H9 (cell line): ENCODE results near the gene FAM76A. TPM values are rescaled to one million over a fixed set of nuclear protein-coding genes. Genes with fewer than 3 reads are reported as not detected.

Source experiments
- DNase-seq: peaks from one replicate; pipeline ENCODE4 v3.0.0-alpha.2; 2017
- H2AFZ ChIP-seq: one replicate; pipeline ENCODE4 v1.6.1; 2013; ENCODE audit warnings: mild to moderate bottlenecking, low read length, control low read depth, moderate library complexity
- H2AK5ac ChIP-seq: 2 replicates; pipeline ENCODE4 v1.6.1; 2013; ENCODE audit warnings: low read length, control low read depth, mixed read lengths; ENCODE audit not compliant: insufficient read length
- H2BK120ac ChIP-seq: one replicate; pipeline ENCODE4 v1.6.1; 2013; ENCODE audit warnings: low read depth, mild to moderate bottlenecking, low read length, control low read depth, inconsistent platforms; ENCODE audit not compliant: poor library complexity, severe bottlenecking
- H2BK12ac ChIP-seq: 2 replicates; pipeline ENCODE4 v1.6.1; 2013; ENCODE audit warnings: low read length, control low read depth, mixed read lengths, low read depth; ENCODE audit not compliant: insufficient read length
- H2BK15ac ChIP-seq: 2 replicates; pipeline ENCODE4 v1.6.1; 2013; ENCODE audit warnings: low read depth, low read length, control low read depth
- H2BK20ac ChIP-seq: one replicate; pipeline ENCODE4 v1.6.1; 2013; ENCODE audit warnings: low read depth, mild to moderate bottlenecking, low read length, control low read depth, inconsistent platforms; ENCODE audit not compliant: poor library complexity, severe bottlenecking
- H2BK5ac ChIP-seq: 2 replicates; pipeline ENCODE4 v1.6.1; 2013; ENCODE audit warnings: low read length, control low read depth, mixed read lengths; ENCODE audit not compliant: insufficient read length
- H3K14ac ChIP-seq: 2 replicates; pipeline ENCODE4 v1.6.1; 2013; ENCODE audit warnings: low read length, control low read depth; ENCODE audit not compliant: insufficient read depth
- H3K18ac ChIP-seq: 2 replicates; pipeline ENCODE4 v1.6.1; 2013; ENCODE audit warnings: low read depth, mild to moderate bottlenecking, mixed read lengths, low read length, control low read depth; ENCODE audit not compliant: insufficient read length
- H3K23ac ChIP-seq: 2 replicates; pipeline ENCODE4 v1.6.1; 2013; ENCODE audit warnings: low read length, control low read depth, mixed read lengths, low read depth; ENCODE audit not compliant: insufficient read length
- H3K23me2 ChIP-seq: 2 replicates; pipeline ENCODE4 v1.6.1; 2013; ENCODE audit warnings: low read depth, mild to moderate bottlenecking, mixed read lengths, low read length, control low read depth; ENCODE audit not compliant: insufficient read length, poor library complexity, severe bottlenecking
- H3K27ac ChIP-seq: 2 replicates; pipeline ENCODE4 v1.5.1; 2013; ENCODE audit warnings: low read length, control low read depth, mixed read lengths, low read depth; ENCODE audit not compliant: insufficient read length
- H3K27me3 ChIP-seq: 2 replicates; pipeline ENCODE4 v1.6.1; 2013; ENCODE audit warnings: low read length, control low read depth, inconsistent platforms; ENCODE audit not compliant: insufficient read depth
- H3K4ac ChIP-seq: 2 replicates; pipeline ENCODE4 v1.6.1; 2013; ENCODE audit warnings: low read depth, mild to moderate bottlenecking, control low read depth, inconsistent platforms, low read length, moderate library complexity
- H3K4me1 ChIP-seq: 2 replicates; pipeline ENCODE4 v1.6.1; 2013; ENCODE audit warnings: low read length, control low read depth, inconsistent platforms; ENCODE audit not compliant: insufficient read depth
- H3K4me2 ChIP-seq: 2 replicates; pipeline ENCODE4 v1.6.1; 2013; ENCODE audit warnings: low read length, control low read depth, mixed read lengths; ENCODE audit not compliant: insufficient read length, insufficient read depth
- H3K56ac ChIP-seq: 2 replicates; pipeline ENCODE4 v1.6.1; 2013; ENCODE audit warnings: low read depth, mild to moderate bottlenecking, mixed read lengths, low read length, control low read depth; ENCODE audit not compliant: insufficient read length
- H3K79me1 ChIP-seq: 2 replicates; pipeline ENCODE4 v1.6.1; 2013; ENCODE audit warnings: low read depth, mild to moderate bottlenecking, moderate library complexity, low read length, control low read depth, inconsistent platforms; ENCODE audit not compliant: insufficient read depth, poor library complexity, severe bottlenecking
- H3K79me2 ChIP-seq: 2 replicates; pipeline ENCODE4 v1.6.1; 2013; ENCODE audit warnings: low read length, control low read depth, inconsistent platforms; ENCODE audit not compliant: insufficient read depth
- H3K9ac ChIP-seq: 2 replicates; pipeline ENCODE4 v1.6.1; 2013; ENCODE audit warnings: low read length, control low read depth, mixed read lengths; ENCODE audit not compliant: insufficient read length; ENCODE audit errors: extremely low read depth
- H3K9me3 ChIP-seq: one replicate; pipeline ENCODE4 v1.6.1; 2013; ENCODE audit warnings: low read depth, low read length, inconsistent platforms; ENCODE audit not compliant: control insufficient read depth
- H3T11ph ChIP-seq: one replicate; pipeline ENCODE4 v1.6.1; 2013; ENCODE audit warnings: mild to moderate bottlenecking, low read length, control low read depth, inconsistent platforms
- H4K20me1 ChIP-seq: one replicate; pipeline ENCODE4 v1.6.1; 2013; ENCODE audit not compliant: control insufficient read depth, insufficient read length, insufficient read depth
- H4K5ac ChIP-seq: 2 replicates; pipeline ENCODE4 v1.6.1; 2013; ENCODE audit warnings: low read depth, mild to moderate bottlenecking, mixed read lengths, low read length, control low read depth; ENCODE audit not compliant: insufficient read length
- H4K8ac ChIP-seq: replicated peaks from 2 replicates; pipeline ENCODE4 v1.6.1; 2013; ENCODE audit warnings: low read length, control low read depth, mixed read lengths, low read depth; ENCODE audit not compliant: insufficient read length
- H4K91ac ChIP-seq: 2 replicates; pipeline ENCODE4 v1.6.1; 2013; ENCODE audit warnings: low read depth, mild to moderate bottlenecking, moderate library complexity, mixed read lengths, low read length, control low read depth; ENCODE audit not compliant: insufficient read length
- H3K27ac Mint-ChIP-seq, 3 experiments: 2 replicates in 2 of 3; 3 replicates in 1 of 3; pipeline ENCODE4 v1.8.0; 2020 to 2021; ENCODE audit warnings: mixed read lengths in 3 of 3, mild to moderate bottlenecking in 1 of 3, moderate library complexity in 1 of 3
- H3K27me3 Mint-ChIP-seq: 2 replicates; pipeline ENCODE4 v1.8.0; 2021; ENCODE audit warnings: low read depth, mild to moderate bottlenecking, moderate library complexity, mixed read lengths
- H3K36me3 Mint-ChIP-seq, 3 experiments: 2 replicates in 2 of 3; 3 replicates in 1 of 3; pipeline ENCODE4 v1.8.0; 2020 to 2021; ENCODE audit warnings: low read depth in 3 of 3, mixed read lengths in 3 of 3; ENCODE audit not compliant: insufficient read depth in 1 of 3
- H3K4me1 Mint-ChIP-seq, 2 experiments: 2 replicates each; pipeline ENCODE4 v1.8.0; 2020; ENCODE audit warnings: mixed read lengths in 2 of 2
- H3K4me3 Mint-ChIP-seq, 2 experiments: 2 replicates in 1 of 2; 3 replicates in 1 of 2; pipeline ENCODE4 v1.8.0; 2020 to 2021; ENCODE audit warnings: mild to moderate bottlenecking in 2 of 2, mixed read lengths in 2 of 2, moderate library complexity in 1 of 2
- H3K9me3 Mint-ChIP-seq, 2 experiments: 2 replicates in 1 of 2; 3 replicates in 1 of 2; pipeline ENCODE4 v1.8.0; 2020; ENCODE audit warnings: mild to moderate bottlenecking in 2 of 2, mixed read lengths in 2 of 2, moderate library complexity in 1 of 2
- WGBS: extraction: QIAGEN DNeasy Blood & Tissue Kit; methylation state at CpG from one replicate; pipeline ENCODE4 v1.1.7; 2013; ENCODE audit warnings: missing lambda C conversion rate, low lambda C conversion rate, mixed read lengths; ENCODE audit not compliant: insufficient read length; ENCODE audit errors: extremely low coverage; 5-methylcytosine and 5-hydroxymethylcytosine counted together
- total RNA-seq: library from RNA; stranded (reverse); gene quantifications from 2 replicates; pipeline ENCODE4 v1.2.1, GENCODE V29; 2021
- TF ChIP-seq, protein P1 (sequence below): fragments of 200-600 bp; sonication (generic); conservative IDR thresholded peaks from 3 replicates; pipeline ENCODE4 v1.8.0; 2021; ENCODE audit warnings: antibody characterized with exemption, mild to moderate bottlenecking

FAM76A gene
- total RNA-seq, 1 experiment from 2014 or later, result 10.6 TPM

- Histone ChIP-seq H3K56ac (no peak overlapping the region), H3K27ac (no peak overlapping the region), H4K20me1 (no peaks in the 10 kb centered on the region), H3K18ac (no peak overlapping the region), H2AK5ac (no peak overlapping the region), H3K9ac (no peak overlapping the region), H3K79me1 (no peaks in the 10 kb centered on the region), H4K5ac (no peak overlapping the region), H2AFZ (no peak overlapping the region), H3K79me2 (no peaks in the 10 kb centered on the region), H2BK5ac (no peak overlapping the region), H3K27me3 (no peaks in the 10 kb centered on the region), H4K8ac (no peak overlapping the region), H3K23me2 (no peaks in the 10 kb centered on the region), H2BK12ac (no peak overlapping the region), H3K23ac (no peak overlapping the region), H2BK20ac (no peak overlapping the region), H3K4me2 (no peak overlapping the region), H3K9me3 (no peaks in the 10 kb centered on the region), H4K91ac (no peak overlapping the region), H3K4ac (no peak overlapping the region), H3K4me1 (no peaks in the 10 kb centered on the region), H3K14ac (no peak overlapping the region), H2BK15ac (no peak overlapping the region), H3T11ph (no peak overlapping the region), H2BK120ac (no peak overlapping the region)
- Mint-ChIP-seq H3K9me3 (peaks cover 11 to 16% of the 10 kb centered on the region in 2 experiments), H3K27me3 (peaks cover 3% of the 10 kb centered on the region), H3K27ac (no peak overlapping the region), H3K4me3 (no peak overlapping the region), H3K4me1 (no peaks in the 10 kb centered on the region), H3K36me3 (peaks cover 0 to 8% (median 2%) of the 10 kb centered on the region in 3 experiments; a peak in 2 of 7 replicates)
- DNase-seq, result no peak
- TF ChIP-seq, protein P1, sequence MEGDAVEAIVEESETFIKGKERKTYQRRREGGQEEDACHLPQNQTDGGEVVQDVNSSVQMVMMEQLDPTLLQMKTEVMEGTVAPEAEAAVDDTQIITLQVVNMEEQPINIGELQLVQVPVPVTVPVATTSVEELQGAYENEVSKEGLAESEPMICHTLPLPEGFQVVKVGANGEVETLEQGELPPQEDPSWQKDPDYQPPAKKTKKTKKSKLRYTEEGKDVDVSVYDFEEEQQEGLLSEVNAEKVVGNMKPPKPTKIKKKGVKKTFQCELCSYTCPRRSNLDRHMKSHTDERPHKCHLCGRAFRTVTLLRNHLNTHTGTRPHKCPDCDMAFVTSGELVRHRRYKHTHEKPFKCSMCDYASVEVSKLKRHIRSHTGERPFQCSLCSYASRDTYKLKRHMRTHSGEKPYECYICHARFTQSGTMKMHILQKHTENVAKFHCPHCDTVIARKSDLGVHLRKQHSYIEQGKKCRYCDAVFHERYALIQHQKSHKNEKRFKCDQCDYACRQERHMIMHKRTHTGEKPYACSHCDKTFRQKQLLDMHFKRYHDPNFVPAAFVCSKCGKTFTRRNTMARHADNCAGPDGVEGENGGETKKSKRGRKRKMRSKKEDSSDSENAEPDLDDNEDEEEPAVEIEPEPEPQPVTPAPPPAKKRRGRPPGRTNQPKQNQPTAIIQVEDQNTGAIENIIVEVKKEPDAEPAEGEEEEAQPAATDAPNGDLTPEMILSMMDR, result no peak
- WGBS, result no CpG with 5 or more reads among the region's 4 CpGs
Measured at GRCh38 chr1:27704958-27705357, 20.8 kb upstream of the FAM76A start.
